Gastroesophageal sphincter (tissue), 3 donors: Measurements from ENCODE around the gene BTN3A1.

Experiments
- CTCF ChIP-seq, 4 experiments: fragments of 200-600 bp in 2 of 4; fragments of 450-650 bp in 2 of 4; sonication (generic) in 1 of 4; IDR thresholded peaks; one replicate each; pipeline ENCODE4 v1.5.1; 2017 to 2019; ENCODE audit warnings: antibody characterized with exemption in 4 of 4, mild to moderate bottlenecking in 2 of 4, moderate library complexity in 2 of 4
- POLR2A ChIP-seq, 2 donors: fragments of 450-650 bp; IDR thresholded peaks; one replicate each; pipeline ENCODE4 v1.6.1; 2017; ENCODE audit warnings: antibody characterized with exemption in 2 of 2, mild to moderate bottlenecking in 2 of 2, moderate library complexity in 1 of 2

GRCh38 chr6:26427451-26427809, 25.4 kb downstream of the BTN3A1 start:
- TF ChIP-seq CTCF (IDR thresholded peaks at IDR 0.05) (no peak), POLR2A (IDR thresholded peaks at IDR 0.05) (no peak)
